ENCODE measurements around the gene PCGF5. TPM values are rescaled to one million over a fixed set of nuclear protein-coding genes. Genes with fewer than 3 reads are reported as not detected.

The PCGF5 gene
- total and polyA plus RNA-seq, 10 of the 15 experiments (the other 5 are each of a cell fraction or from before 2014, with no cell fraction given) = 33.2 to 79.7 (median 50.7) TPM

DNA sequence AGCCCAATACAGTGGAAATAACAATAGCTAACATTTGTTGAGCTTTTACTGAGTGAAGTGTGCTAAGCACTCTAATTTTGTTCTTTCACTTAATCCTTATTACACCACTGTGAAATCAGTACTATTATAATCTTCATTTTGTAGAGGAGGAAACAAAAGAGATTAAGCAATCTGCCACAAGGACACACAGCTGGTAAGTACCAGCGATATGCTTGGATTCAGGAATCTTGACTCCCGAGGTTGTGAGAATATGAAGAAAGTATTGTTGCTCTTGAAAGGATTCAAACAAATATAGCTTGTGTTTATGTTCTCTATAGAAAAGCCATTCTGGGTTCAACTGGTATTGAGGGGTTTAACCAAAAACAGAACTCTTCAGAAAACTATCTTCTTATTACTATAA is 96.0 kb downstream of the PCGF5 start:
- no peak for DNase-seq (ENCODE audit: low read depth, low spot score)
- RAD21 ChIA-PET (ENCODE audit: unreplicated experiment) = no interaction called here
- WGBS (ENCODE audit: insufficient coverage, insufficient replicate concordance, low lambda C conversion rate, missing lambda C conversion rate) = 31% methylated on average over 2 of the region's 2 CpGs
- no peak overlapping the region for H3K27ac ChIP-seq (ENCODE audit: control insufficient read depth, insufficient read depth)
- no TSS peak for BruUV-seq (replicated peaks)
- no peaks in the 10 kb centered on the region for H4K20me1 ChIP-seq (ENCODE audit: control insufficient read depth, insufficient read depth)
- no peak for FAIRE-seq
- H3K4me2 ChIP-seq (ENCODE audit: control insufficient read depth, insufficient read depth) = no peak overlapping the region
- CTCF ChIA-PET = interaction anchor here (0.6 to 1.3 kb wide), 3 partner anchors 18 to 1442 kb away, joined by 3 to 5 read pairs (median 3); no protein-coding TSS in a partner anchor
- in situ Hi-C loops (cut with MboI) (no loop called here), intact Hi-C loops (cut with micrococcal nuclease; ENCODE audit: unreplicated experiment) (no loop called here)
- H2AFZ ChIP-seq (ENCODE audit: control insufficient read depth, low read depth, low read length) = no peak overlapping the region
- H3K36me3 ChIP-seq (ENCODE audit: control insufficient read depth in 2 of 2, insufficient read depth in 2 of 2, low read length in 1 of 2) = no peaks in the 10 kb centered on the region
- SMC1A ChIA-PET (ENCODE audit: uncharacterized antibody, unreplicated experiment) = interaction anchor here (0.5 to 3.8 kb wide), 4 partner anchors 8 to 313 kb away, joined by 3 to 13 read pairs (median 4); no protein-coding TSS in a partner anchor
- ATAC-seq = no peak
- H3K9ac ChIP-seq (ENCODE audit: control insufficient read depth, insufficient read depth, low read length) = no peak overlapping the region
- TF ChIP-seq EGR1 (IDR thresholded peaks at IDR 0.05; ENCODE audit: borderline replicate concordance in 1 of 2, low read depth in 2 of 2, low read length in 2 of 2) (no peak), RFX5 (IDR thresholded peaks at IDR 0.05; ENCODE audit: low read depth, low read length) (no peak), NR2F1 (conservative IDR thresholded peaks at IDR 0.05) (no peak), ETV6 (conservative IDR thresholded peaks at IDR 0.05 in 1 of 2, IDR thresholded peaks at IDR 0.05 in 1 of 2; ENCODE audit: borderline replicate concordance in 1 of 2, low read depth in 1 of 2) (no peak), HDAC6 (IDR thresholded peaks at IDR 0.05; ENCODE audit: unreplicated experiment) (no peak), SPI1 (IDR thresholded peaks at IDR 0.05; ENCODE audit: borderline replicate concordance, insufficient read depth, low read depth, low read length) (no peak)
- TF ChIP-seq, protein P1, sequence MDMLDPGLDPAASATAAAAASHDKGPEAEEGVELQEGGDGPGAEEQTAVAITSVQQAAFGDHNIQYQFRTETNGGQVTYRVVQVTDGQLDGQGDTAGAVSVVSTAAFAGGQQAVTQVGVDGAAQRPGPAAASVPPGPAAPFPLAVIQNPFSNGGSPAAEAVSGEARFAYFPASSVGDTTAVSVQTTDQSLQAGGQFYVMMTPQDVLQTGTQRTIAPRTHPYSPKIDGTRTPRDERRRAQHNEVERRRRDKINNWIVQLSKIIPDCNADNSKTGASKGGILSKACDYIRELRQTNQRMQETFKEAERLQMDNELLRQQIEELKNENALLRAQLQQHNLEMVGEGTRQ (IDR thresholded peaks at IDR 0.05; ENCODE audit: borderline replicate concordance, low read depth, low read length) = no peak
- no peaks in the 10 kb centered on the region for H3K9me3 ChIP-seq (replicated peaks; ENCODE audit: control insufficient read depth, insufficient read depth, low read length)
- POLR2A ChIA-PET = interaction anchor here (0.7 kb wide), 1 partner anchor 253 kb away, joined by 4 read pairs; no protein-coding TSS in a partner anchor
- H3K27me3 ChIP-seq (replicated peaks in 1 of 2; ENCODE audit: control insufficient read depth in 2 of 2, insufficient read depth in 2 of 2, low read length in 1 of 2) = no peaks in the 10 kb centered on the region; a peak in 2 of 4 replicates
- no peaks in the 10 kb centered on the region for H3K79me2 ChIP-seq (ENCODE audit: control insufficient read depth, insufficient read depth, low read length)
- no peak overlapping the region for H3K4me3 ChIP-seq
- no peaks in the 10 kb centered on the region for H3K4me1 ChIP-seq (ENCODE audit: control insufficient read depth, insufficient read depth, low read length)

All from GM12878 (cell line).